ENCODE results near the gene ZC3H12D.

The ZC3H12D gene

GRCh38 chr6:149493761-149494320, 9.0 kb upstream of the ZC3H12D start:
- Histone ChIP-seq H3K4me3 (ENCODE audit: low read depth, low read length) (no peak overlapping the region), H3K4me1 (no peaks in the 10 kb centered on the region), H2AFZ (no peak overlapping the region), H3K36me3 (ENCODE audit: control insufficient read depth, insufficient read depth, low read length) (no peaks in the 10 kb centered on the region), H3K9me3 (ENCODE audit: control insufficient read depth, low read length) (no peaks in the 10 kb centered on the region), H3K79me2 (no peaks in the 10 kb centered on the region), H3K9ac (no peak overlapping the region), H3K27me3 (ENCODE audit: control insufficient read depth, insufficient read depth, low read length) (no peaks in the 10 kb centered on the region), H3K27ac (no peak overlapping the region), H3K4me2 (ENCODE audit: low read length) (no peak overlapping the region)
- TF ChIP-seq CTCF (IDR thresholded peaks at IDR 0.05), result no peak

- Histone ChIP-seq H2AFZ (no peak overlapping the region), H3K27ac (no peak overlapping the region), H3K27me3 (ENCODE audit: control insufficient read depth, insufficient read depth, low read length) (no peaks in the 10 kb centered on the region), H3K9me3 (ENCODE audit: control insufficient read depth, low read length) (no peaks in the 10 kb centered on the region), H3K79me2 (no peaks in the 10 kb centered on the region), H3K4me1 (no peaks in the 10 kb centered on the region), H3K9ac (no peak overlapping the region), H3K4me2 (ENCODE audit: low read length) (no peak overlapping the region), H3K4me3 (ENCODE audit: low read depth, low read length) (no peak overlapping the region), H3K36me3 (ENCODE audit: control insufficient read depth, insufficient read depth, low read length) (no peaks in the 10 kb centered on the region)
- TF ChIP-seq CTCF (IDR thresholded peaks at IDR 0.05), result no peak
Observed at GRCh38 chr6:149492798-149493343, 8.1 kb upstream of the ZC3H12D start.

- Histone ChIP-seq H3K27ac (no peak overlapping the region), H3K4me2 (ENCODE audit: low read length) (no peak overlapping the region), H3K4me3 (ENCODE audit: low read depth, low read length) (no peak overlapping the region), H2AFZ (no peak overlapping the region), H3K79me2 (no peaks in the 10 kb centered on the region), H3K4me1 (no peaks in the 10 kb centered on the region), H3K9ac (no peak overlapping the region), H3K27me3 (ENCODE audit: control insufficient read depth, insufficient read depth, low read length) (no peaks in the 10 kb centered on the region), H3K9me3 (ENCODE audit: control insufficient read depth, low read length) (no peaks in the 10 kb centered on the region), H3K36me3 (ENCODE audit: control insufficient read depth, insufficient read depth, low read length) (no peaks in the 10 kb centered on the region)
- TF ChIP-seq CTCF (IDR thresholded peaks at IDR 0.05), result no peak
Observed at GRCh38 chr6:149489967-149490366, 5.2 kb upstream of the ZC3H12D start.

GRCh38 chr6:149488815-149489214, 4.0 kb upstream of the ZC3H12D start:
- Histone ChIP-seq H3K27me3 (ENCODE audit: control insufficient read depth, insufficient read depth, low read length) (no peaks in the 10 kb centered on the region), H3K9me3 (ENCODE audit: control insufficient read depth, low read length) (no peaks in the 10 kb centered on the region), H2AFZ (no peak overlapping the region), H3K4me2 (ENCODE audit: low read length) (no peak overlapping the region), H3K79me2 (no peaks in the 10 kb centered on the region), H3K4me3 (ENCODE audit: low read depth, low read length) (no peak overlapping the region), H3K9ac (no peak overlapping the region), H3K36me3 (ENCODE audit: control insufficient read depth, insufficient read depth, low read length) (no peaks in the 10 kb centered on the region), H3K4me1 (no peaks in the 10 kb centered on the region), H3K27ac (no peak overlapping the region)
- TF ChIP-seq CTCF (IDR thresholded peaks at IDR 0.05), result no peak

- Histone ChIP-seq H3K4me2 (ENCODE audit: low read length) (no peak overlapping the region), H3K27ac (no peak overlapping the region), H3K27me3 (ENCODE audit: control insufficient read depth, insufficient read depth, low read length) (no peaks in the 10 kb centered on the region), H3K4me1 (no peaks in the 10 kb centered on the region), H3K79me2 (no peaks in the 10 kb centered on the region), H3K4me3 (ENCODE audit: low read depth, low read length) (no peak overlapping the region), H3K9me3 (ENCODE audit: control insufficient read depth, low read length) (no peaks in the 10 kb centered on the region), H3K9ac (no peak overlapping the region), H3K36me3 (ENCODE audit: control insufficient read depth, insufficient read depth, low read length) (no peaks in the 10 kb centered on the region), H2AFZ (no peak overlapping the region)
- no peak for TF ChIP-seq CTCF (IDR thresholded peaks at IDR 0.05)
Observed at GRCh38 chr6:149487316-149487715, 2.5 kb upstream of the ZC3H12D start.

Measured in parathyroid adenoma (tissue), 2 donors.